Regular cardiac myocyte (primary cell): ENCODE measurements around the gene HSPA13. TPM values are rescaled to one million over a fixed set of nuclear protein-coding genes. Genes with fewer than 3 reads are reported as not detected.

Experiments used
- total RNA-seq: library from RNA; depleted of rRNA; stranded (reverse); fragments of >200 nt; gene quantifications from 2 replicates; pipeline ENCODE4 v1.2.3, GENCODE V29; 2014

The HSPA13 gene
- 90.3 and 93.9 TPM in 2 replicates for total RNA-seq

GRCh38 chr21:14382835-14383595, at the start of gene HSPA13:
TSS of gene HSPA13 (minus strand) at chr21:14383146. CDS start at chr21:14383119, 27 bp downstream.

Other genes with a start within 250 kb of the HSPA13 start
- gene LIPI, start 172.2 kb downstream of the HSPA13 start, total RNA-seq: not detected in 2 replicates
- 0.19 and 0.85 TPM in 2 replicates for gene RBM11, start 167.0 kb downstream of the HSPA13 start, total RNA-seq
- gene SAMSN1, start 163.2 kb upstream of the HSPA13 start, total RNA-seq: not detected in 2 replicates